IMR-90 (cell line): Measurements from ENCODE around the gene CDKL1. TPM values are rescaled to one million over a fixed set of nuclear protein-coding genes. Genes with fewer than 3 reads are reported as not detected.

Experiments used
- ATAC-seq: fragments of 200-7000 bp; cut with Tn5 transposase; 2 replicates; pipeline ENCODE4 v1.9.1; 2020; ENCODE audit warnings: low read depth, mild to moderate bottlenecking, moderate library complexity
- BruUV-seq: library from RNA; stranded (reverse); fragments of 400-500 nt; replicated peaks from 2 replicates; lab custom pipeline; 2021; lab: Mats Ljungman, UMichigan
- CTCF ChIA-PET: fragments of 300-600 bp; formaldehyde crosslinking; extraction: SDS; loops from one replicate; lab custom pipeline; 2021; ENCODE audit warnings: antibody characterized with exemption; lab: Yijun Ruan, JAX
- POLR2A ChIA-PET: fragments of 300-600 bp; sonication (Branson Sonifier 250); formaldehyde crosslinking; loops from one replicate; lab custom pipeline; 2022; ENCODE audit warnings: antibody characterized with exemption; ENCODE audit not compliant: unreplicated experiment; lab: Charles Lee
- DNase-seq: peaks from one replicate; pipeline ENCODE4 v3.0.0; 2013
- H2AFZ ChIP-seq: replicated peaks from 2 replicates; pipeline ENCODE3; 2013; ENCODE audit warnings: low read length, mild to moderate bottlenecking; ENCODE audit not compliant: poor library complexity
- H2AK5ac ChIP-seq: 2 replicates; pipeline ENCODE4 v1.6.1; 2013; ENCODE audit warnings: low read depth, low read length, inconsistent platforms
- H2AK9ac ChIP-seq: replicated peaks from 2 replicates; pipeline ENCODE3; 2013; ENCODE audit warnings: mild to moderate bottlenecking, low read depth, low read length, moderate library complexity; ENCODE audit not compliant: poor library complexity
- H2BK120ac ChIP-seq: 2 replicates; pipeline ENCODE4 v1.6.1; 2013; ENCODE audit warnings: low read depth, low read length, inconsistent platforms
- H2BK15ac ChIP-seq: 3 replicates; pipeline ENCODE4 v1.6.1; 2013; ENCODE audit warnings: low read depth, low read length, inconsistent platforms
- H2BK20ac ChIP-seq: 2 replicates; pipeline ENCODE4 v1.6.1; 2013; ENCODE audit warnings: low read depth, mild to moderate bottlenecking, inconsistent platforms, low read length, moderate library complexity
- H2BK5ac ChIP-seq: 2 replicates; pipeline ENCODE4 v1.6.1; 2013; ENCODE audit warnings: mild to moderate bottlenecking, low read depth, low read length, inconsistent platforms; ENCODE audit not compliant: poor library complexity, severe bottlenecking
- H3K14ac ChIP-seq: replicated peaks from 2 replicates; pipeline ENCODE4 v1.6.1; 2013; ENCODE audit warnings: low read depth, low read length, inconsistent platforms
- H3K18ac ChIP-seq: 2 replicates; pipeline ENCODE4 v1.6.1; 2013; ENCODE audit warnings: low read depth, low read length, control low read depth
- H3K23ac ChIP-seq: 2 replicates; pipeline ENCODE4 v1.6.1; 2013; ENCODE audit warnings: low read depth, low read length, inconsistent platforms
- H3K27ac ChIP-seq: 2 replicates; pipeline ENCODE4 v1.5.1; 2013; ENCODE audit warnings: mild to moderate bottlenecking, control low read depth, low read length; ENCODE audit not compliant: insufficient read depth
- H3K27me3 ChIP-seq: 2 replicates; pipeline ENCODE4 v1.6.1; 2013; ENCODE audit warnings: low read length; ENCODE audit not compliant: control insufficient read depth, insufficient read depth
- H3K36me3 ChIP-seq: 2 replicates; pipeline ENCODE4 v1.6.1; 2013; ENCODE audit warnings: low read length, mixed read lengths; ENCODE audit not compliant: control insufficient read depth, insufficient read depth
- H3K4ac ChIP-seq: 2 replicates; pipeline ENCODE4 v1.6.1; 2013; ENCODE audit warnings: low read depth, low read length, inconsistent platforms
- H3K4me1 ChIP-seq: 2 replicates; pipeline ENCODE4 v1.6.1; 2013; ENCODE audit warnings: low read length, mixed read lengths; ENCODE audit not compliant: control insufficient read depth, insufficient read depth
- H3K4me2 ChIP-seq: 2 replicates; pipeline ENCODE4 v1.6.1; 2013; ENCODE audit warnings: low read depth, mild to moderate bottlenecking, control low read depth, low read length, moderate library complexity
- H3K4me3 ChIP-seq: 2 replicates; pipeline ENCODE4 v1.5.1; 2013; ENCODE audit warnings: low read depth, mild to moderate bottlenecking, control low read depth, low read length, moderate library complexity; ENCODE audit not compliant: insufficient read depth
- H3K56ac ChIP-seq: 2 replicates; pipeline ENCODE4 v1.6.1; 2013; ENCODE audit warnings: low read length, inconsistent platforms; ENCODE audit not compliant: insufficient read depth; ENCODE audit errors: extremely low read depth
- H3K79me1 ChIP-seq, 2 experiments: 2 replicates each; pipeline ENCODE4 v1.6.1; 2013; ENCODE audit warnings: low read length in 2 of 2, inconsistent platforms in 1 of 2, low read depth in 1 of 2
- H3K9ac ChIP-seq: 2 replicates; pipeline ENCODE4 v1.6.1; 2013; ENCODE audit warnings: low read depth, low read length, control low read depth
- H3K9me1 ChIP-seq: 2 replicates; pipeline ENCODE4 v1.6.1; 2013; ENCODE audit warnings: low read length, inconsistent platforms; ENCODE audit not compliant: insufficient read depth
- H3K9me3 ChIP-seq: 2 replicates; pipeline ENCODE4 v1.6.1; 2013; ENCODE audit warnings: low read length; ENCODE audit not compliant: control insufficient read depth, insufficient read depth
- H4K20me1 ChIP-seq: 2 replicates; pipeline ENCODE4 v1.6.1; 2013; ENCODE audit warnings: low read length, inconsistent platforms; ENCODE audit not compliant: insufficient read depth
- H4K5ac ChIP-seq: 2 replicates; pipeline ENCODE4 v1.6.1; 2013; ENCODE audit warnings: mild to moderate bottlenecking, low read depth, low read length, control low read depth
- H4K8ac ChIP-seq, 2 experiments: 2 replicates each; pipeline ENCODE4 v1.6.1; 2013; ENCODE audit warnings: low read depth in 2 of 2, low read length in 2 of 2, control low read depth in 1 of 2, inconsistent platforms in 1 of 2
- H4K91ac ChIP-seq: 2 replicates; pipeline ENCODE4 v1.6.1; 2013; ENCODE audit warnings: low read depth, low read length, inconsistent platforms; ENCODE audit not compliant: insufficient read depth
- CEBPB ChIP-seq: IDR thresholded peaks from 2 replicates; pipeline ENCODE4 v1.6.1; 2012; ENCODE audit warnings: low read depth, low read length, improper control_type of control experiment
- WGBS, 2 experiments: methylation state at CpG; one replicate each; pipeline versions ENCODE4 v1.1.5 to v1.1.7; 2013; ENCODE audit warnings: missing lambda C conversion rate in 2 of 2; ENCODE audit not compliant: insufficient read length in 1 of 2; ENCODE audit errors: extremely low coverage in 2 of 2; 5-methylcytosine and 5-hydroxymethylcytosine counted together
- dilution Hi-C: fragments of 300-500 bp; cut with HindIII; formaldehyde crosslinking; loops from one replicate; pipeline ENCODE4 v1.14.3; 2018; ENCODE audit warnings: low sequenced_read_pairs; ENCODE audit not compliant: unreplicated experiment
- in situ Hi-C: fragments of 300-500 bp; cut with MboI; formaldehyde crosslinking; loops from 3 replicates; pipeline ENCODE4 v1.14.3; 2019; ENCODE audit warnings: low sequenced_read_pairs, inconsistent platforms, mixed read lengths
- intact Hi-C: fragments of 100-400 bp; cut with micrococcal nuclease; formaldehyde crosslinking; loops from 2 replicates; pipeline ENCODE4 v1.10.0; 2022
- polyA plus RNA-seq, 3 experiments: library from polyadenylated mRNA; depleted of rRNA; stranded (reverse); fragments of >200 nt; gene quantifications; 2 replicates each; pipeline ENCODE4 v1.2.3, GENCODE V29; 2012; ENCODE audit warnings: low replicate concordance in 1 of 3
- total RNA-seq: library from RNA; depleted of rRNA; stranded (reverse); fragments of >200 nt; gene quantifications from 2 replicates; pipeline ENCODE4 v1.2.3, GENCODE V29; 2012
- TF ChIP-seq, protein P1 (sequence below): fragments of 150-350 bp; IDR thresholded peaks from 2 replicates; pipeline ENCODE4 v1.6.1; 2016; ENCODE audit warnings: low read depth, mild to moderate bottlenecking, low read length, moderate library complexity, borderline replicate concordance

CDKL1 gene
- total and polyA plus RNA-seq, 2 of the 4 experiments (the other 2 are of a cell fraction), result 1.9 to 3.8 TPM

GRCh38 chr14:50360093-50360492 lies 36.6 kb downstream of the CDKL1 start:
- ATAC-seq (no peak), DNase-seq (no peak)
- no peaks in the 10 kb centered on the region for H4K20me1 ChIP-seq
- 0 out of 2 replicates have a peak, but pooled peaks cover 3% of the 10 kb centered on the region for H3K36me3 ChIP-seq
- BruUV-seq, result no TSS peak
- no peak overlapping the region for H3K18ac ChIP-seq
- in situ Hi-C loops, result no loop called here
- H3K4me1 ChIP-seq, result peaks cover 5% of the 10 kb centered on the region
- peaks cover 5% of the 10 kb centered on the region; the same call in 1 of the 2 replicates for H3K9me1 ChIP-seq
- H3K79me1 ChIP-seq, result no peaks in the 10 kb centered on the region
- no peak overlapping the region for H2BK120ac ChIP-seq
- H2BK20ac ChIP-seq, result no peak overlapping the region
- no peak overlapping the region for H3K4ac ChIP-seq
- no peak overlapping the region for H3K4me3 ChIP-seq
- no peak overlapping the region for H3K23ac ChIP-seq
- H2AK5ac ChIP-seq, result no peak overlapping the region
- no peak overlapping the region for H3K14ac ChIP-seq
- H3K27me3 ChIP-seq, result no peaks in the 10 kb centered on the region
- H4K91ac ChIP-seq, result no peak overlapping the region
- H3K9me3 ChIP-seq, result no peaks in the 10 kb centered on the region
- dilution Hi-C loops, result no loop called here
- CTCF ChIA-PET, result interaction anchor here (1.0 kb wide), 1 partner anchor 35 kb away, joined by 4 read pairs; no protein-coding TSS in a partner anchor
- no peak overlapping the region for H2BK15ac ChIP-seq
- H2BK5ac ChIP-seq, result no peak overlapping the region
- WGBS, 2 experiments, result no CpG with 5 or more reads among the region's 3 CpGs
- no peak overlapping the region for H3K9ac ChIP-seq
- H4K8ac ChIP-seq, result no peak overlapping the region
- H2AK9ac ChIP-seq, result no peak overlapping the region
- no peak overlapping the region for H3K4me2 ChIP-seq
- peak; percentile 39; the same call in 1 of the 2 replicates for TF ChIP-seq CEBPB
- TF ChIP-seq, protein P1, sequence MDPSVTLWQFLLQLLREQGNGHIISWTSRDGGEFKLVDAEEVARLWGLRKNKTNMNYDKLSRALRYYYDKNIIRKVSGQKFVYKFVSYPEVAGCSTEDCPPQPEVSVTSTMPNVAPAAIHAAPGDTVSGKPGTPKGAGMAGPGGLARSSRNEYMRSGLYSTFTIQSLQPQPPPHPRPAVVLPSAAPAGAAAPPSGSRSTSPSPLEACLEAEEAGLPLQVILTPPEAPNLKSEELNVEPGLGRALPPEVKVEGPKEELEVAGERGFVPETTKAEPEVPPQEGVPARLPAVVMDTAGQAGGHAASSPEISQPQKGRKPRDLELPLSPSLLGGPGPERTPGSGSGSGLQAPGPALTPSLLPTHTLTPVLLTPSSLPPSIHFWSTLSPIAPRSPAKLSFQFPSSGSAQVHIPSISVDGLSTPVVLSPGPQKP, result no peak
- no peak overlapping the region for H4K5ac ChIP-seq
- intact Hi-C loops, result no loop called here
- H3K56ac ChIP-seq, result no peak overlapping the region
- POLR2A ChIA-PET, result no interaction called here
- H3K27ac ChIP-seq, result no peak overlapping the region
- no peak overlapping the region for H2AFZ ChIP-seq
